SIG-M5 treated with dmso at 0.1 percent for 504 hours (cell line): Measurements from ENCODE around the gene MED27.

Experiments
- DNase-seq: peaks from one replicate; lab custom pipeline; 2025; ENCODE audit not compliant: unreplicated experiment; lab: John Stamatoyannopoulos, UW

The MED27 gene

DNA sequence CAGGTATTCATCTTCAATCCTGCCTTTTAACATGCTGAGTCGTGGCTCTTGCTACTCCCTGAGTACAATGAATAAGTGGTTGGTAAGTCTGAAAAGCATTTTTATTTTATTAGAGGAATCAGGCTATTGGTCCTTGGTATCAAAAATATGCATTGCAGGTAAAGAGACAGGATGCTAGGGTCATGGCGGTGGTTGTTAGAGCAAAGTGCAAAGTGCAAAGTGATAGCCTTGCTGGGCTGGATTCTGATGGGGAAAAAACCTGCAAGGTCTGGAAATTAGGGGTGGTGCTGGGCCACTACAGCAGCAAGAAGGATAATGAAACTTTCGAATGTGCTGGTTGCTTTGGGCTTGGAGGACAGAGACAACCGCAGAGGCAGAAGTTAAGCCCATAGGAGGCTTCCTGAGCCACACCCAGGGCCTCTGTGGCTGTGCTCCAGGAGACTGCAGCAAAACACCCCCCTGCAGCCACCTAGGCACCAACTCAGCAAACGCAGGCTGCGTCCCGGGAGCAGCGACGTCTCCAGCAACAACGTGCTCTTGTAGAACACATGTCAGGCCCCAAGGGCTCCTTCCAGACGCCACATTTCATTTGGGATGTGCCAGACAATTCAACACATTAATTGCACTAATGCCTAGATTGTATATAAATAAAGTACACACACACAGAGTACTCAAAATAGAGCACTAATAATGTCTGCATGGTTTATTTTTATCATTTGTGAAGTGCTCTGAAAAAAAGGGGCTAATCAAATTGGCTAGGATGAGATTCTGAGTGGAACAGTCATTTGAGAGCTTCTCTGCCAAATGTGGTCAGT, 190.0 kb downstream of the MED27 start:
- DNase-seq, result no peak

DNA sequence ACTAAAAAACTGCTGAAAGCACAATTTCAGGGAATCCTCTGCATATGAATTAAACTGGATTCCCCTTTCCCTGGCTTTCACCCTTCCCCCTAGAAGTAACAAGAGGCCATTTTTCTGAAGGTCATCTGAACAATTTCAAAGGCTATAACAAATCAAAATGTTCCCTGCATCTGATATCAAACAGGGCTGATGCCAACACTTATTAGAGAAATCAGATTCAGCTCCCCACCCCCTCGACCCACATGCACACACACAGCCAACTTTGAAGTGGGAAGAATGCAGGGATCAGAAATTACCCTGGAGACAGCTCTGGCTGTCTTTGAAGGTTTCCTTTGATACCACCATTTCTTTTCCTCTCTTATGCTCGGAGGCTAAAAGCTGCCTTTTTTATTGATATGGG, 190.7 kb downstream of the MED27 start:
- no peak for DNase-seq

DNA sequence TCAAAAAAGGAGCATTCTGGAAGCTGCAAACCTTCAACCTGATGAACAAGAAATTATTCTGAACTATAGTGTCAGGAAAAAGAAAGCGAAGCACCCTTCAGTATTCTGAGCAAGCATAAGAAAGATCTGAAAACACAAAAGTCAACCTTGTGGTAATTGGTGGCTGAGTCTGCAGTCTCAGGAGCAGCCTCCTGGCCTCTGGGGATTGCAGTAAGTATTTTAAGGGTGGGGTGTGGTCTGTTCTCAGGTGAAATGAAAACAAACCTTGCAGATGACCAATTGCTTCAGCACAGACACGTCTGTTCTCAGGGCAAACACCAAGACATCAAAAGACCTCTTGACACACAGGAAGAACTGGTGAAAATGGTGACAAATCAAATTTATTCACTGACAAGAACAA, 192.0 kb downstream of the MED27 start:
- no peak for DNase-seq

DNA sequence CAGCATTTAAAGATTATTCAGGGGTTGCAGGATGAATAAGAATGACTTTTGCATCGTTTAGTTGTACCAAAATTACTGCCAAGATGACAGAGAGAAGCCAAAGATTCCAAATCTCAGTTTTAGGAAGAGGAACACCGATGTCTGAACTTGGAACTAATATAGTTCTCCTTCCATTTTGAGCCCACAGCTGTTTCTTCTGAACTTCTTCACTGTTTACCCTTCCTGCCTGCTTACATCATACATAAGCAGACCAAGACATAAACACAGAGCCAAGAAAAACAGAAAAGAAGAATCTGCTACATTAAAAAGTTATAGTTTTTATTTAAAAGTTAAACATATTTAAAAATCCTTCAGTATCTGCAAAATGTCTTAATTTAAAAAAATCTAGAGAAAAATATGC, 192.8 kb downstream of the MED27 start:
- no peak for DNase-seq

DNA sequence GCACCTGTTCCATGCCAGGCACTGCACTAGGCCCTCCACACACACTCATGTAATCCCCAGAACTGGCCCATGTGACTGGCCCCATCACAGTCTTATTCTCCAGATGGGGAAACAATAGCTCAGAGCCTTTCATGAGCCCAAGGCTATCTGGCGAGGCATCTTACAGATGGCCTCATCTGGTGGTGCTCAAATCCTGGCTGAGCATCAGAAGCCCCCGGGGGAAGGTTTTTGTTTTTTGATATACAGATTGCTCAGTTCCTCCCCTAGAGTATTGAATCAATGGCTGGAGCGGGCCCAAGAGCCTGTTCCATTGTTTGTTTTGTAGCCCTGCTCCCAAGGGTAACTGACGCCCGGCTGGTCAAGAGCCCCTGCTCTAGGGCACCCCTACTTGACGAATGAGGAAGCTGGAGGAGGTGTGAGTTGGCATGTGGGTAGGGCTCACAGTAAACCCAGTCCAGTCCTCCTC, 194.5 kb downstream of the MED27 start:
- no peak for DNase-seq

DNA sequence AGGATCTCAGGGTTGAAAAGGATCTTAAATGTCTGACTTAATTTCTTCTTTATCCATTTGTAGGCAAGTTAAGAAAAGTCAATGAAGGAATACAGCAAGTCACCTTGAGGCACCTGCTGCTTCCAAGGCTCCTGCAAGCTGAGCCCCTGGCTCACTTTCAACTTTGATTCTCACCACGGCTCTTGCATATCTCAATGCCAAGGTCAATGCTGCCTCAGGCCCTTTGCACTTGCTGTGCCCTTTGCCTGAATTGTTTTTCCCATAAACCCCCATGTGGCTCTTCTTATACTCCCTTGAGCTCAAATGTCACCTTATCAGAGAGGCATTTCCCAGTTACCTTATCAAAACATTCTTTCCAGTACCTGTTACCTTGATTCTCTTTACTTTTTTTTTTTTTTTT, 195.4 kb downstream of the MED27 start:
- DNase-seq, result no peak

DNA sequence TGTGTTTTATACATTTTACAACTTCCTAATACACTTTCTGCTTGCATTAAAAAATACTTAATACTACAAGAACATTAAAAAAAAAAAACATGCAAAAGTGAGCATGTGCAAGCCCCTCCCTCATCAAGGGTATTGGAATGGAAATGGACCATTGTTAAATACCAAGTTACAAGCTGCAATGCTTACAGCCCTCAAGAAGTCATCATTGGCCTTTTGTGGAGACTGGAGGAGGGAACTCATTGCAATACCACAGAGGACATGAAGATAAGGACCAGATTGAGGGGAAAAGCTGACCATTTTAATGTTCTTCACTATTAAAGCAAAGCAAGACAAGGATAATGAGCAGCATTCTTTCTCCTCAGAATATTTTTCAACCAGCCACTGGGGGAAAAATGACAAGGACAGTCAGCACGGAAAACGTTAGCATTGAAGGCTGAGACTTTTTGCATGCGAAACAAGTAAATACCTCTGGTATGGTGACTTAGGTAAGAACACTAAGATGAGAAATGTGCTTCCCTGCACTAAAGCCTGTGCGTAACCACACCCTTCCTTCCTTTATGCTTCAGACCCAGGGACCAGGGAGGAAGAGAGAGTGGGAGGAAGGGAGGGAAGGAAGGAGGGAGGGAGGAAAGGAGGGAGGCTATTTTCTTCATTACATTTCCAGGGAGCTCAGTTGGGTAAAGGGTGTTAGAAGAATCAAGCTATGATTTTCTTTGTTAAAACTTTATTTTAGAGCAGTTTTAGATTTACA, 198.7 kb downstream of the MED27 start:
- no peak for DNase-seq

DNA sequence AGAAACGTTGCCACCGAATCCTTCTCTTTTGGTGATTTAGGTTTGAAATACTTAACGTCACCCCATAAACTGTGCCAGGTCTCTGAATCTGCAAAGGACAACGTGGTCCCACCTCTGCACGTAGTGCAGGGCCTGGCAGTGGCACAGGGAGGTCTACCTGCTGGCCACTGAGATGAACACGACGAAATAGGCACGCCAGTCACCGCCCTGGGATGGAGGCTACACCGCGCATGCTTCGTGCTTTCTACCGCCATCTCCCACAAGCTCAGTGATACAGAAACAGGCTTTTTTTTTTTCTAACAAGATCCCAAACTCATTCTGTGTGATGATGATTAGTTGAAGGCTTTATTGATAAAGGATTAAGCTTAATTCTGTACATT, 199.8 kb downstream of the MED27 start:
- DNase-seq, result no peak

DNA sequence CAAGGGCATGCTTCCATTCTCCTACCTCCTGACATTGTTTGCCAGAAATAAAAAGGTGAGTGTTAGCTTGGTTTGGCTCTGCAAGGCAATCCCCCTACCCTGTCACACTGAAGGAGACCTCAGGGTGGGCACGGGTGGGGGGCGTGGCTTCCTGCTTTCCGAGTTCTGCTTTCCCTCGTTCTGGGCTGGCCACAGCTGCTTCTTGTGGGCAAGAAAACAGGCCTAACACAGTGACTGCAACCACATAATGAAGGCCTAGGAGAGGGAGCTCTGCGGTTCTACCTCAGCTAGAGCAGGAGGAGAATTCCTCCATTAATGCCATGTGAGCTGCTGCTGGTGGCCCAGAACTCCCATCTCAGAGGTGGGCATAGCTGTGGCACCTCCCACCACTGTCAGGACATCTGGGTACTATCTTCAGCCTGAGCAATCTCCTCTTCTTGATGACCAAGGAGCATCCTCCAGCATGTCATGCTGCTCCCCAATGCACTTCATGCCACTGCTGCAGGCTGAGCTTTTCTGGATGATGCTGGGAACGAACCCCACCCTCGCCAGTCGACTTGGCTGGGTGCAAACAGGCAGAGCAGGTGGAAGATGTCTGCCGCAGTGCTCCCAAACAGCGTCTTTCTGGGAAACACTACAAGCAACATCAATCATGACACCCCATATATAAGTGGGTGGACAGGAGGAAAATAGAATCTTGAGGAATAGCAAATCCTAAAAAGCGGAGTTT, 200.3 kb downstream of the MED27 start:
- no peak for DNase-seq

DNA sequence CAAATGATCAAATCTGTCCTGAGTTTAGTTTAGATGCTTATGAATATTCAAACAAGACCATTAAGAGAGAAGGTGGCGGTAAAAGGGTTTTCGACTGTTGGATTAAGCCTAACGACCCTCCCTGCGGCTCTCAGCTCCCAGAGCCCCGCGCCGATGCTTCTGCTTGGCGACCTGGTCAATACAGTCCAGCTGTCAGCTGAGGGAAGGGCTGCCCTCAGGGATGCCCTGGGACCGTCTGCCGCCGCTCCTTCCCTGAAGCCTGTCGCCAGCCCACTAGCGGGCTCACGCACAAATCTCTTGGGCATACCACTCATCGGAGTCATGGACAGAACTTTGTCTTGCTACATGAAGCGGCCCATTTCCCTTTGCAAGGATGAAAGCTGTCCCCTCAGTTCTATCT, 203.2 kb downstream of the MED27 start:
- no peak for DNase-seq

DNA sequence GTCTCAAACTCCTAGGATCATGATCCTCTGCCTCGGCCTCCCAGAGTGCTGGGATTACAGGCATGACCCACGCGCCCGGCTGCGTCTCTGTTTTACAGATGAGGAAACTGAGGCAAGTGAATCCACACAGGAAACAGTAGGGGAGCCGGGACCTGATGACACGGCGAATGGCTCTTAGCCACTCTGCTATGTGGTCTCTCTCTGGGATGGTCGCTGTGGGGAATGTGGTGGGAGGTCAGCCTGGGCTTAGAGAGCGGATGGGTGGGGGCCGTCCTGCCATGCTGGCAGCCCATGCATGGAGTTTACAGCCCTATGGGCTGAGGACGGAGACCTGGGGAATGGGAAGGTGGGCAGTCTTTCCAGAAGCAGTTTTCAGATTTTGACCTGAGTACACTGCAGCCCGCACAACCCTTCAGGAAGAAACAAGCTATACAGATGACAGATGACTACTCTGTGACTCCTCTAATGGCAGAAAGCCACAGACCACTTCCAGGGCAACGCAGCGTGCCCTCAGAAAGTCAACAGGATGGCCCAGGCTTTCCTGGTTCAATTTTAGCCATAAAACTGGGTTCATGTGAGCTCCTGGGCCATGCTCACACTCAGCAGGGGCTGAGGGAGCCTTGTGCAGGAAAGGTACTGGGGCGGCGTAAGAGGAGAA, 203.7 kb downstream of the MED27 start:
- no peak for DNase-seq

DNA sequence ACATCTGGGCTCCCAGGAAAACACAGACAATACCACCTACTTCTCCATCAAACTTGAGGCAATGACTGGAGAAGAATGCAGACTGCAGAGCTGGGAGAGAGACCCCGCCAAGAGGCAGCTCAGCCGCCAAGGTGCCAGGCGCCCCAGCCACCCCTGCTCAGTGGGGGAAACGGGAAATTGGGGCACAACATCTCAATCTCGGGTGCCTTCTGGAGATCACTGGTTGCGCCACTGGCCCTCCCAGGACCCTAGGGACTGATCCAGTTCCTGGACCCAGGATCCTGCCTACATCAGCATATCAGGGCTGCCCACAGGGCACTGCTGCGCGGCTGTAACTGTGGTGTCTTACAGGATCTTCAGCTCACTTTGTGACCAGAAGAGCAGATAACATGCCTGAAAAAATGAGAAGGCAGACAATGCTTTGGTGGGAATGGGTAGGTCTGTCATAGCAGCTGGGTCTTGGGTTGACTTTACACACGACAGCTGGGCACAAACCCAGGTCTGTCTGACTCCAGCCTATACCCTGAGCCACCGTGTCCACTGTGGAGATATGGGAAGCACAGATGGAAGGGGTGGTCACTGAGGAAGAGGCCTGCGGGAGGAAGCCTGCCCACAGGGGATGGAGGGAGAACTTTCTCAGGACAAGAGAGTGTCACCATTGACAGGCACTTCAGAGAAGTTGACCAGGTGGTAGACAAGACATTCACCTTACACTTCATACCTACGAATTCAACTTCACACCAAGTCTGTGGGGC, 204.6 kb downstream of the MED27 start:
- DNase-seq, result no peak

DNA sequence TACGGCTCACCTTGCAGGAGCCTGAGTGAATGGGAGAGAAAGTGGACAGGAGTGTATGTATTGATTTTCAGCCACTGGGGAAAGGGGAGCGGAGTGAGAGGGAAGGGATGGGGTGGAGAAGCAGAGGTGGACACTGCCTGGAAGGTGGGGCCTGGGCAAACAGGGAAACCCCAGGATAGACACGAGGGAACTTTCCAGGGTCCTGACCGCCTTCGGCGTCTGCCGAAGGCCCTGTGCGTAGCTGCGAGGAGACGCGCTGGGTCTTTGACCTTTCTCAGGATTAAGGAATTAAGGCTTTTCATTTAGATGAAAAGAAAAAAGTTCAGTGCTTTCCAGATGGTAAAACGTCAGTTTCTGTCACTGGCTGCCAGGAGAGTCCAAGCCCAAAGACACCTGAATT, 205.2 kb downstream of the MED27 start:
- no peak for DNase-seq

DNA sequence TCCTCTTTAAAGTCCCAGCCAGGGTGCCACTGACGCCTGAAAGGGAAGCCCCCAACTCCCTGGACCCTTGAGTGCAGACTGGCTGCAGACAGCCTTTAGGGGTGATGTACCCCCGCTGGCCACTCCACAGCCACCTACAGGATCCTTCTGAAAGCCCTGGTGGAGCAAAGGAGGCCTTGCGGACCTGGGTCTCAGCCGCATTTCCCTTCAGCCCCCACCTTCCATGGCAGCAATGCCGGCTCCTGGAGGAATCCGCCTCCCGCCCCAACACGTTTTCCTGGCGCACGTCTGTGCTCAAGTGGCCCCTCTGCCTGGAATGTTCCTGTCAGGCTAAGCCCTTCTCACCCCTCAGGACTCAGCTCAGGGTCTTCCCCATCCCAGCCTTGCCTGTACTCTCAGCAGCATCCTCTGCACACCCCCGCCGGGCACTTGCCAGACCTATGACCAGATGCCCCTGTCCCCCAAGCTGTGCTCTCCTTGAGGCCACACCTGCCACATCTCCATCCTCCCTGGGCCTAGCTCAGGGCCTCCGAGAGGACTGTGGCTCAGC, 205.7 kb downstream of the MED27 start:
- DNase-seq, result no peak

DNA sequence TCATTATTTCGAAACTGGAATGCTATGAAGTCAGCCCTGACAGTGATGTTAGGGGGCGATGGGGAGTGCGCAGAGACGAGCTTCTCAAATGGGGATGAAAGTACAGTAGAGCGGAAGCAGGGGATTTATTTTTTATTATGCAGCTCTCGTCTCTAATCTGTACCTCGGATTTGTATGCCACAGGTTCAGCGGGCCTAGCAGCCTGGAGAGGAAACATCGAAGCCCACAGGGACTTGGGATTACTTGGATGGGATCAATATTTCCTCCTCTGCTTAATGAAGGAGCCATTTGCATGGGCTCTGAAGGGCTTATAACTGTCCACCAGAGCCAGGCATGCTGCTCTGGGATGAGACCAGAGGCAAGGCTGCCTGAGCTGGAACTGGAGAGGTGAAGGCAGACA, 206.3 kb downstream of the MED27 start:
- DNase-seq, result no peak

DNA sequence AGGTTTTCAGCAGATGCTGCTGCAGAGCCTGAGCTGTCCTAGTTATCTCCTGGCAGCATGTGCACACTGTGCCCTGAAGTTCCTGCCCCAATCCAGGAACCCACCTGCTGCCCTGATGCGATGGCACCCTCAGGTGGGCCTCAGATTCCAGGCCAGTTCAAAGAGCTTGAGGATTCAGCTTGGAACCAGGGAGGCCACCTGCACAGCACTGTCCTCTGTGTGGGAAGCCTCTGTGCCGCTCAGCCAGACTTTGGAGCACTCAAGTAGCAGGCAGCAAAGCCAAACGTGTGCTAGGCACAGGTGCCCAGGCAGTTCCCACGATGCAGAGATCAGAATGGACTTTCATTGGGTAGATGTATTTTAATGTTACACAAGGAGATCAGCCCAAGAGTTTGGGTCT, 207.0 kb downstream of the MED27 start:
- DNase-seq, result no peak

DNA sequence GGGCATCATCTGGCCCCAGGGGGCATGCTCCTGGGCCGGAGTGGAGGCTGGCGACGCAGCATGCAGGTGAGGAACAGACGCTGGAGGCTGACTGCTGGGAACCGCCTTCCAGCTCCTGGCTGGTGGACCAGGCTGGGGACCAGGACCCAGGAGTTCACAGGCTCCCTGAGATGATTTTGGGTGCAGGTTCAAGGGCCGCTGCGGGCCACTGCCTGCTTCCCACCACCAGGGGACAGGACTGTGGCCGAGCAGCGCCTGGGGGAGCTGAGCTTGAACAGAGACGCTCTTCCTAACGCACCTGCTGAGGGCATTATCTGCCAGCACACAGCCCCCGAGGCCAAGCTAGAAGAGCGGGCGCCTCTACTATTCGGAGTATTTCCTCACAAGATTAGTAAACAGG, 207.7 kb downstream of the MED27 start:
- no peak for DNase-seq

DNA sequence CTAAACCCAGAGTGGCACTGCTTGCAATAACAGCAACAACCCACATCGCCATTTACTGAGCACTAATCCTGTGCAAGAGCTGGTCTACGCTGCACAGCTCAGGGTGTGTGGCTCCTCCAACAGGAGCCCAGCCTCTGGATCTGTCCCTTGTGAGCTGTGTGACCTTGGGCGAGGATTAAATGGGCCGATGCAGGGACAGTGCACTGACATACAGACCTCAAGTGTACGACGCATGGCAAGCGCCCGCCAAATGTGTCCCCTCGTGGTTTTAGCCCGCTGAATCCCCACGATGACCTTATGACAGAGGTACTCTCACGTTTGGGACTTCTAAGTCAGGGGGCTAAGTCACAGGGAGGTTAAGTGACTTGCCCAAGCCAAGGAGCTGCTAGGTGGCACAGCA, 209.5 kb downstream of the MED27 start:
- DNase-seq, result no peak

DNA sequence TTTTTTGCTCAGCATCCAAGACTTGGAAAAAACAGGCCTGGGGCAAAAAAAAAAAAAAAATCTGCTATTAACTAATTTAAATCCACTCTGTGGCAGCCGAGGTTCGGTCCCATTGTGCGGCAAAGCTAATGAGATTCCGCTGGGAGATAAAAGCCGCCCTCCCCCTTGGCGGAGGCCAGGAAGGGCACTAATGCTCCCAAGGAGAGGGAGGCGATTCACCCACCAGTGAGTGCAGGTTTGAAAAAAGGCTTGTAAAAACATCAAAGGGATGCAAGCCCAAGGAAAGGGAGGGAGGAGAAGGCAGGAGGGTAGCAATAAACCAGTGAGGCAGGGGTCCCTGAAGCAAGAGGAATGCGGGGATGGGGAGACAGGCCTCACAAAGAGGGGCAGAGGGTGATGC, 210.3 kb downstream of the MED27 start:
- DNase-seq, result no peak

DNA sequence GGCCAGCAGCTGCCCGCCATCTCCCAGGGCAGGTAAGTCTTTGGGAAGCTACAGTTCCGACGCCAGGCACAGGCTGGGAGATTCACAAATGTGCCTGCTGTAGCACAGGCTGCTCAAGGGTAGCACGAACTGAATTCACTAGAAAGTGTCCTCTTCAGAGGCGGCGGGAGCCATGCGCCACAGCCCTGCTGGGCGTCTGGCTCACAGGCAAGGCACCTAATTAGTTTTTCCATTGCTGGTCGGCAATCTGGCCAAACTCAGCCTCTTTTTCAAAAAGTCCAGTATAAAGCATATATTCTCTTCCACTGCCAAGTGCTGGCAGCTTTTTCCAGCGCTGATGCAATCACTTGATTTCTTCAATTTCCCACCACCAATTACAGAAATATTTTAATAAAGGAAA, 210.9 kb downstream of the MED27 start:
- no peak for DNase-seq
